ENCODE measurements around the gene PDCD10. TPM values are rescaled to one million over a fixed set of nuclear protein-coding genes. Genes with fewer than 3 reads are reported as not detected.

PDCD10 gene
- total RNA-seq, 1 experiment from 2014 or later, result 84.6 TPM

DNA sequence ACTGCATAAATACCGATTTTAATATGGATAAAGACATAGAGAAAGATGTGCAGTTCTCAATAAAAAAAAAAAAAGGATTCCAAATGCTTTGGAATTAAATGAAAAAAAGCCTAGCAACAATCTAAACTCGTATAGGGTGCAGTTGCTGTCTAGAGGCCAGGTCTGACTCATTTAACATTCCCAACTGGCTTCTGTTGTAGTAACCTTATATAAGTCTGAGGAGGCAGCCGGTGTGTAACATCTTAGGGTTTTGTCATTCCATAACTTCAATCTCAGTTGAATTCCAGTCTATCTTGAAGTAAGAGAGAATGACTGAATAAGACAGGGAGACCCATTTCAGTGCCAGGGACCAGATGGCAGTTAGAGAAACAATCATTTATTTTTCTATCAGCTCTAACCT, 6.5 kb downstream of the PDCD10 start:
- no peak overlapping the region for H3K4me3 ChIP-seq
- no peaks in the 10 kb centered on the region for H3F3A ChIP-seq (ENCODE audit: insufficient read depth, low read depth)
- peaks cover 14% of the 10 kb centered on the region for H3K4me1 ChIP-seq (replicated peaks; ENCODE audit: insufficient read depth)
- H3K9me3 ChIP-seq (ENCODE audit: insufficient read depth, low read depth), result no peaks in the 10 kb centered on the region
- H3K27me3 ChIP-seq (ENCODE audit: insufficient read depth, low read depth), result no peaks in the 10 kb centered on the region
- intact Hi-C loops (cut with micrococcal nuclease; ENCODE audit: unreplicated experiment), result no loop called here
- no peak overlapping the region for H3K4me2 ChIP-seq
- TF ChIP-seq CTCF (conservative IDR thresholded peaks at IDR 0.05) (no peak), EZH2 (IDR thresholded peaks at IDR 0.05; ENCODE audit: low read depth) (no peak)
- no peaks in the 10 kb centered on the region for H3K9me2 ChIP-seq (ENCODE audit: insufficient read depth)
- ChIA-PET POLR2A (ENCODE audit: unreplicated experiment) (interaction anchor here (0.7 kb wide), 1 partner anchor 715 kb away, joined by 8 read pairs; no protein-coding TSS in a partner anchor), CTCF (no interaction called here)
- no peak for DNase-seq
- H3K36me3 ChIP-seq (ENCODE audit: low read depth), result 0 out of 2 replicates have a peak, but pooled peaks cover 8% of the 10 kb centered on the region
- BruUV-seq (replicated peaks), result no TSS peak
- peaks cover 96% of the 10 kb centered on the region for H3K79me2 ChIP-seq (ENCODE audit: low read depth)
- H3K27ac ChIP-seq, result no peak overlapping the region
- peaks cover 85% of the 10 kb centered on the region for H4K20me1 ChIP-seq (ENCODE audit: insufficient read depth)
- H2AFZ ChIP-seq, result no peak overlapping the region

DNA sequence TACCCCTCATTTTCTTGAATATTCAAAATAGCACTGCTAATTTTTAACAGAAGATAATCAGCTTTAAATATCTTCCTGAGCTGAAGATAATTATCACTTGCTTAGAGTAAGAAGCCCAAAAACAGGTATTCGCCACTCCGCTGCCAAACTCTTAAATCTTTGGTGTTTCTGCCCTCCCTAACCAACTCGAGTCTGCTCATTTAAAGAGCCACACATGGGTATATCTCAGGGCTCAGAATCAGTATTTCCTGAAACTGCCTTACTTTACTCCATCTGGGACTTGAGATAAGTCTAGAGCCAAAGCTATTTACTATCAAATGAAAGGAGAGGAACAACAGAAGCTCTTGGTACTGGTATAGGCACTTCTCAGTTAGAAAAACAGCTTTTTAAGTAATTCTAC, 10.8 kb downstream of the PDCD10 start:
- Histone ChIP-seq H3K4me3 (no peak overlapping the region), H3K79me2 (ENCODE audit: low read depth) (peaks cover 75% of the 10 kb centered on the region), H4K20me1 (ENCODE audit: insufficient read depth) (peaks cover 77% of the 10 kb centered on the region), H3K9me2 (ENCODE audit: insufficient read depth) (no peaks in the 10 kb centered on the region), H3K9me3 (ENCODE audit: insufficient read depth, low read depth) (no peaks in the 10 kb centered on the region), H3K4me2 (no peak overlapping the region), H3K36me3 (ENCODE audit: low read depth) (peaks cover 8% of the 10 kb centered on the region; the same call in 1 of the 2 replicates), H2AFZ (no peak overlapping the region), H3K27me3 (ENCODE audit: insufficient read depth, low read depth) (no peaks in the 10 kb centered on the region), H3K4me1 (replicated peaks; ENCODE audit: insufficient read depth) (no peaks in the 10 kb centered on the region), H3K27ac (no peak overlapping the region), H3F3A (ENCODE audit: insufficient read depth, low read depth) (no peaks in the 10 kb centered on the region)
- CTCF ChIA-PET, result no interaction called here
- DNase-seq, result no peak
- intact Hi-C loops (cut with micrococcal nuclease; ENCODE audit: unreplicated experiment), result no loop called here
- BruUV-seq (replicated peaks), result no TSS peak
- no peak for TF ChIP-seq CTCF (conservative IDR thresholded peaks at IDR 0.05)
- no peak for TF ChIP-seq EZH2 (IDR thresholded peaks at IDR 0.05; ENCODE audit: low read depth)
- POLR2A ChIA-PET (ENCODE audit: unreplicated experiment), result no interaction called here

GRCh38 chr3:167723025-167723512, 11.6 kb downstream of the PDCD10 start:
- ChIA-PET POLR2A (ENCODE audit: unreplicated experiment) (no interaction called here), CTCF (no interaction called here)
- no peaks in the 10 kb centered on the region for H3K9me3 ChIP-seq (ENCODE audit: insufficient read depth, low read depth)
- peaks cover 8% of the 10 kb centered on the region; the same call in 1 of the 2 replicates for H3K36me3 ChIP-seq (ENCODE audit: low read depth)
- intact Hi-C loops (cut with micrococcal nuclease; ENCODE audit: unreplicated experiment), result no loop called here
- no peak for DNase-seq
- H3K4me1 ChIP-seq (replicated peaks; ENCODE audit: insufficient read depth), result no peaks in the 10 kb centered on the region
- no peak overlapping the region for H3K4me2 ChIP-seq
- H4K20me1 ChIP-seq (ENCODE audit: insufficient read depth), result peaks cover 69% of the 10 kb centered on the region
- H3K79me2 ChIP-seq (ENCODE audit: low read depth), result peaks cover 67% of the 10 kb centered on the region
- no peaks in the 10 kb centered on the region for H3K27me3 ChIP-seq (ENCODE audit: insufficient read depth, low read depth)
- BruUV-seq (replicated peaks), result no TSS peak
- H3K4me3 ChIP-seq, result no peak overlapping the region
- no peak overlapping the region for H3K27ac ChIP-seq
- H3F3A ChIP-seq (ENCODE audit: insufficient read depth, low read depth), result no peaks in the 10 kb centered on the region
- H2AFZ ChIP-seq, result no peak overlapping the region
- no peaks in the 10 kb centered on the region for H3K9me2 ChIP-seq (ENCODE audit: insufficient read depth)
- TF ChIP-seq EZH2 (IDR thresholded peaks at IDR 0.05; ENCODE audit: low read depth), result no peak
- no peak for TF ChIP-seq CTCF (conservative IDR thresholded peaks at IDR 0.05)
